ENCODE results near the gene GJC3.
"Not testable (repeated sequence)": the region's sequence is repeated elsewhere in the genome, so short reads cannot be mapped to it uniquely, and the experiment has no call there.

The GJC3 gene, protein sequence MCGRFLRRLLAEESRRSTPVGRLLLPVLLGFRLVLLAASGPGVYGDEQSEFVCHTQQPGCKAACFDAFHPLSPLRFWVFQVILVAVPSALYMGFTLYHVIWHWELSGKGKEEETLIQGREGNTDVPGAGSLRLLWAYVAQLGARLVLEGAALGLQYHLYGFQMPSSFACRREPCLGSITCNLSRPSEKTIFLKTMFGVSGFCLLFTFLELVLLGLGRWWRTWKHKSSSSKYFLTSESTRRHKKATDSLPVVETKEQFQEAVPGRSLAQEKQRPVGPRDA

DNA sequence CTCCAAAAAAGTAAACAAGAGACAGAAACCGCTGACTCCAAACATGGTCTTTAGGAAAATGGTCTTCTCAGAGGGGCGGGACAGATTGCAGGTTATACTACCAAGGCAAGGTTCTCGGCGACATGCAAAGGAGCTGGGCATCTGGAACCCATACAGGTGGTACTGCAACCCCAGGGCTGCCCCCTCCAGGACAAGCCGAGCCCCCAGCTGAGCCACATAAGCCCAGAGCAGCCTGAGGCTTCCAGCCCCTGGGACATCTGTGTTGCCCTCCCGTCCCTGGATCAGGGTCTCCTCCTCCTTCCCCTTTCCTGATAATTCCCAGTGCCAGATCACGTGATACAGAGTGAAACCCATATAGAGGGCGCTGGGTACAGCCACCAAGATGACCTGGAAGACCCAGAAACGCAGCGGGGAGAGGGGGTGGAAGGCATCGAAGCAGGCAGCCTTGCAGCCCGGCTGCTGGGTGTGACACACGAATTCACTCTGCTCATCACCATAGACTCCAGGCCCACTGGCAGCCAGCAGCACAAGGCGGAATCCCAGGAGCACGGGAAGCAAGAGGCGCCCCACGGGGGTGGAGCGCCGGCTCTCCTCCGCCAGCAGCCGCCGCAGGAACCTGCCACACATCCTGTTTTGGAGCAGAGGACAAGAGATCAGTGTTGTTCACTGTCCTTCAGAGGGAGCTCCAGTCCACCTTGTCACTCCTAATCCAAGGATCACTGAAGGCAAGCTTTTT is at the start of gene GJC3:
Gene GJC3, minus strand, starts transcription at position 627 of the 736 bp plus-strand sequence. Its CDS starts 0 bp downstream, at position 627.
- DNase-seq = peak; percentile 79

DNA sequence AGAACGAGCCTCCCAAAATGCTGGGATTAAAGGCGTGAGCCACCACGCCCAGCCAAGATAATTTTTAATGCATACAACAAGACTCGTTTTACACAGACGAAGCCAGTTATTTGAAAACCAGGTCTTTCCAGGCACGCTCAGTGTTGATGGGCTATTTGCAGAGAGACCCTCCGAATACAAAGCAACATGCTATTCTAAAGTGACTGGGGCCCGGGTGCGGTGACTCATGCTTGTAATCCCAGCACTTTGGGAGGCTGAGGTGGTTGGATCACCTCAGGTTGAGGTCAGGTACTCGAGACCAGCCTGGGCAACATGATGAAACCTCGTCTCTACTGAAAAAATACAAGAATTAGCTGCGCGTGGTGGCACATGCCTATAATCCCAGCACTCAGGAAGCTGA is 47.2 kb upstream of the GJC3 start:
- DNase-seq = no peak

DNA sequence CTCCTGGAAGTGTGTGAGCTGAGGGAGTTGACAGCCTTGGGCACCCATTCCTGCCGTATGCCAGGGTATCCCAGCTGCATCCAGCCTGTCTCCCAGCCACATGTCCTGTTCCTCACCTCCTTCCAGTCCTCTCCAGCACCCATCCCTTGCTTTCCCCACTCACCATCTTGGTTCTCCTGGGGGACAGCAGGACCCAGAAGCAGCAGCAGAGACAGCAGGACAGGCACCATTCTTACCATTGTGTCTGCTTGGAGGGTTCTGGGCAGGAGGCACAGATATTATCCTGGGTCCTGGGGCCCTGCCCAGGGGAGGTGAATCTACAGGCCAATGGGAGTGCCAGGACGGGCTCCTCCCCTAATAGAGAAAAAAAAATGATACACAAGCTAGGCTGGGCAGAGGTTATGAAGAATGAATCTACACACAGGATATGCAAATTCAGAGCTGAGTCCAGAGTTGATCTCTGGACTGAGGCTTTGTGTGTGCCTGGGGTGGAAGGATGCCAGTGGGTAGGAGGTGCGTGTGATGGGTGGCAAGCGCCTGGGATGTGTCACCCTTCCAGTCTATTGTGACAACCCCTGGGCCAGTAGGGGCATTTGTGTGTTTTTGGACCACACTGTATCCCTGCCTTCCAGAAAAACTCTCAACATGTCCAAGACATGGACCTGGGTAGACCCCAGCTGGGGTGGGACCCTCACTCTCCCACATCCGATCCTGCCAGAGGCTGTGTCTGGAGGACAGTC is 46.5 kb upstream of the GJC3 start, which contains the start of gene AZGP1:
Gene AZGP1, minus strand, starts transcription at position 250 of the 740 bp plus-strand sequence. Its CDS starts 11 bp downstream, at position 239.
- DNase-seq = no peak

DNA sequence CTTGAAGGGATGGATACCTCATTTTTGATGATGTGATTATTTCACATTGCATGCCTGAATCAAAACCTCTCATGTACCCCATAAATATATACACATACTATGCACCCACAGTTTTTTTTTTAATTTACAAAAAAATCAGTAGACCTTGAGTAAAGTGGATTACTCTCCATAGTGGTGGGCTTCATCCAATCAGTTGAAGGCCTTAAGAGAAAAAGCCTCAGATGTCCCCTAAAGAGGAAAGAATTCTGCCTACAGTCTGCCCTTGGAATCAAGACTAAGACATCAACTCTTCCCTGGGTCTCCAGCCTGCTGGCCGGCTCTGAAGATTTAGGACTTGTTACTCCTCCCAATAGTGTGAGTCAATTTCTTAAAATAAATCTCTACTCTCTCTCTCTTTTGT is 45.3 kb upstream of the GJC3 start:
- DNase-seq = no peak

DNA sequence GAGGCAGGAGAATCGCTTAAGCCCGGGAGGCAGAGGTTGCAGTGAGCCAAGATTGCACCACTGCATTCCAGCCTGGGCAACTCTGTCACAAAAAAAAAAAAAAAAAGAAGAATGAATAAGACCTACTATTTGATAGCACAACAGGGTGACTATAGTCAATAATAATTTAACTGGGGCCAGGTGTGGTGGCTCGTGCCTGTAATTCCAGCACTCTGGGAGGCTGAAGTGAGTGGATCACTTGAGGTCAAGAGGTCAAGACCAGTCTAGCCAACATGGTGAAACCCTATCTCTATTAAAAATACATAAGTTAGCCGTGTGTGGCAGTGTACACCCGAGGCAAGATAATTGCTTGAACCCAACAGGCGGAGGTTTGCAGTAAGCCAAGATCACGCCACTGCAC is 44.4 kb upstream of the GJC3 start:
- not testable (repeated sequence) for DNase-seq

DNA sequence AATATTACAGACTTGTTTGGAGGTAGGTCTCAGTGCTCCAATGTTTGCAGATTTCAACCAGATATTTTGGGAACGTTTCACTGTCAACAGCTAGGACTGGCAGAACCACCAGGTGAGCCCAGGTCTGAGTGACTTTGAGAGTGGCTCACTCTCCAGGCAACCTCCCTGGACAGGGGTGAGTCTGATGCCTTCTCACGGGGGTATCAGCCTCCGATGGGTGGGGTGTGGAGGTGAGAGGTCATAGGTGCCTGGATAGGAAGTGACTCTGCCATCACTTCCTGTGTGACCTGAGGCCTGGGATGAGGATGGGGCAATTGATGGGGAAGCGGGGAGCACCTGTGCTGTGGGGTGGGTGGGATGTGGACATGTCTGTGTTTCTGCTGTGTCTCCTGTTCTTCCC is 41.8 kb upstream of the GJC3 start:
- no peak for DNase-seq

DNA sequence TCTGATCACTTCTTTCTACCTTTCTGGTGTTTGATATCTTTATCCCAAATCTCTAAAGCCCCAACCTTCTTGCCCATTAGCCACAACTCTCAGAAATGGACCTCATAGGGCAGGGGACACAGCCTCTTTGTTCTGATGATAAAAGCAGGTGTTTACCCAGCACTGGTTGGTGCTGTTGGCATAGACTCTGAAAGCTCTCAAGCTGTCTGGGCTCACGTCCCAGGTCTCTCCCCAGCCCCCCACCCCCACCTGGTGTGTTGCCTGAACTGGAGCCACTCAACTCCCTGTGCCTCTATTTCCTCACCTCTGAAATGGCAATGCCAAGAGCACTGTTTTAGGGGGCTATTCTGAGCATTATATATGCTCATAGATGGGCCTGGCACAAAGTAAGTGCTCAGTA is 40.4 kb upstream of the GJC3 start:
- DNase-seq = not testable (repeated sequence)

DNA sequence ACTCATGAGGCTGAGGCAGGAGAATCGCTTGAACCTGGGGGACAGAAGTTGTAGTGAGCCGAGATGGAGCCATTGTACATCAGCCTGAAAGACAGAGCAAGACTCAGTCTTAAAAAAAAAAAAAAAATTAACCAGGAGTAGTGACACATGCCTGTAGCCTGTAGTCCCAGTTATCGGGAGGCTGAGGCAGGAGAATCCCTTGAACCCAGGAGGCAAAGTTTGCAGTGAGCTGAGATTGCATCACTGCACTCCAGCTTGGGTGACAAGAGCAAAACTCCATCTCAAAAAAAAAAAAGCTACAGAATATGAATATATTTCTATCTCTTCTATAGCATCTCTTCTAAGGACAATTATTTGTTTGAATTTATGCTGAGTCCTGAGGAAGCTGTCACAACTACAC is 39.9 kb upstream of the GJC3 start:
- no peak for DNase-seq

DNA sequence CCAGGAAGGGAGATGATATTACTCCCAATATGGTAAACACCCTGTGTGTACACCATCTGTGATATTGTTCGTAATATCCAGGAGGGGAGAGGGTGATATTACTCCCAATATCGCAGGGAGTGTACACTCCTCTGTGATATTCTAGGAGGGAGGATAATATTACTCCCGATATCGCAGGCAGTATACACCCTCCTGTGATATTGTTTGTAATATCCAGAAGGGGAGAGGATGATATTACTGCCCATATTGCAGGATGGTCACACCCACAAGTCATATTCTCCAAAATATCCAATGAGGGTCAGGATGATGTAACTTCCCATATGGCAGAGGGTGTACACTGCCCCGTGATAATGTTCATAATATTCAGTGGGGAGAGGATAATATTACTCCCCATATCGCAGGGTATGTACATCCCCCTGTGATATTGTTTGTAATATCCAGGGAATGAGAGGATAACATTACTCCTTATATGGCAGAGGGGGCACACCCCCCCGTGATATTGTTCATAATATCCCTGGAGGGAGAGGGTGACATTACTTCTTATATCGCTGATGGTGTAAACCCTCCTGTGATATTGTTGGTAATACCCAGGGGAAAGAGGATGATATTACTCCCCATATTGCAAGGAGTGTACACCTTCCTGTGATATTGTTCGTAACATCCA is 29.3 kb upstream of the GJC3 start:
- no peak for DNase-seq

DNA sequence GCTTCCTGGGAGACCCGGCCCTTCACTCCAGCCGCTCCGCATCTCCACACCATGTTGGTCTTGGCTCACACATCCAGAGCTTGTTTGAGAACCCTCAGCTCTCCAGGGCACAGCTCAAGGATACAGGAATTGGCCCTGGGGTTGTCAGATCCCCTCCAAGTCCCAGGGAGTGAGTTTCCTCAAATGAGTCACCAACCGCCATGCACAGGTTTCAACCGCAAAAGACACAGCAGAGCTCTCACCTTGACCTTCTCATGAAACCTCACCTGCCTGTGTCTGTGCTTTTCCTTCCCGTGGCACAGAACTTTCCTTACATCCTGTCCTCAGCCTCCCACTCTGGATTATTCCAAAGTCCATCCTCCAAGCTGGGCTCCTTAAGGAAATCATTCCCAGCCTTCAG is 25.8 kb upstream of the GJC3 start:
- DNase-seq = no peak

DNA sequence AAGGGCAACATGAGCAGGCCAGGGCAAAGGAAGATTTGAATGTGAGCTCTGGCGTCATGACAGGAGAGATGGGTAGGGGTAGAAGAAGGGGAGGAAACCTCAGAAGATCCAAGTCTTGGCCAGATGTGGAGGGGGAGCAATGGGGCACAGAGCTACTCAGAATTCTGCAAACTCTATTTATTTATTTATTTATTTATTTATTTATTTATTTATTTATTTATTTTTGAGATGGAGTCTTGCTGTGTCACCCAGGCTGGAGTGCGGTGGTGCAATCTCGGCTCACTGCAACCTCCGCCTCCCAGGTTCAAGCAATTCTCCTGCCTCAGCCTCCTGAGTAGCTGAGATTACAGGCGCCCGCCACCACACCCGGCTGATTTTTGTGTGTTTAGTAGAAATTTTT is 25.2 kb upstream of the GJC3 start:
- DNase-seq = not testable (repeated sequence)

DNA sequence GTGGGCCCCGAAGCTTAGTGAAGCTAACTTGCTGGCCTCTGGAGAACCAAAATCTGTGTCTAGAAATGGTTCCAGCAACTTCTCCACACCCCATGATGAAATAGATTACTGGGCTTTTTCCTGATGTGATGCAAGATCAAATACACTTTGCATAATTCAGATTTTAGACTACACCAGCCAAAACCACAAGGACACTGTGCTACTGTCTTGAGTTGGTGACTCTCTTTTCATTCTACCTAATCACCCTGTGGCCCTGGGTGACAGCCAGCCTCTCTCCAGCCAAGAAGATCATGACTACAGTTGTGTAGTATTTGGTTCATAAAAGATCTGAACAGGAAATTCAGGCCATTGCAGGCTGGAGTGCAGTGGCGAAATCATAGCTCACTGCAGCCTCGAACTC is 24.2 kb upstream of the GJC3 start:
- DNase-seq = no peak

DNA sequence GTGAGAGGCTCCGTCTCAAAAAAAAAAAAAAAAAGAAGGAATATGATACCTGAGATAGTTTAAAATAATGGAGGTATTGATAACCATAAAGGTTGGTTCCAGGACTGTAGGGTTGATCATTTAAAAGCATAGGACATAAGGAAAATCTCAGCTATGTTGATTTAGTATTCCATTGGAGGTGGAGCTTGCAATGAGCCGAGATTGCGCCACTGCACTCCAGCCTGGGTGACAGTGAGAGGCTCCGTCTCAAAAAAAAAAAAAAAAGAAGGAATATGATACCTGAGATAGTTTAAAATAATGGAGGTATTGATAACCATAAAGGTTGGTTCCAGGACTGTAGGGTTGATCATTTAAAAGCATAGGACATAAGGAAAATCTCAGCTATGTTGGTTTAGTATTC is 23.2 kb upstream of the GJC3 start:
- not testable (repeated sequence) for DNase-seq

DNA sequence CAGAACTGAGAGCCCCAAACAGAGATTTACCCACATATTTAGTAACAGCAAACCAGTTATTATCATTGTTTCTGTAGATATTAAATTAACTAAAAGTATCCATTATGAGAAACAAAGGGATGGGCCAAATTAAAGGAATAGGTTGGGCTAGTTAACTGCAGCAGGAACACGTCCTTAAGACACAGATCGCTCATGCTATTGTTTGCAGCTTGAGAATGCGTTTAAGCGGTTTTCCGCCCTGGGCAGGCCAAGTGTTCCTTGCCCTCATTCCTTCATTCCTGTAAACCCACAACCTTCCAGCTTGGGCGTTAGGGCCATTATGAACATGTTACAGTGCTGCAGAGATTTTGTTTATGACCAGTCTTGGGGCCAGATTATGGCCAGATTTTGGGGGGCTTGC is 21.4 kb upstream of the GJC3 start:
- DNase-seq = not testable (repeated sequence)

DNA sequence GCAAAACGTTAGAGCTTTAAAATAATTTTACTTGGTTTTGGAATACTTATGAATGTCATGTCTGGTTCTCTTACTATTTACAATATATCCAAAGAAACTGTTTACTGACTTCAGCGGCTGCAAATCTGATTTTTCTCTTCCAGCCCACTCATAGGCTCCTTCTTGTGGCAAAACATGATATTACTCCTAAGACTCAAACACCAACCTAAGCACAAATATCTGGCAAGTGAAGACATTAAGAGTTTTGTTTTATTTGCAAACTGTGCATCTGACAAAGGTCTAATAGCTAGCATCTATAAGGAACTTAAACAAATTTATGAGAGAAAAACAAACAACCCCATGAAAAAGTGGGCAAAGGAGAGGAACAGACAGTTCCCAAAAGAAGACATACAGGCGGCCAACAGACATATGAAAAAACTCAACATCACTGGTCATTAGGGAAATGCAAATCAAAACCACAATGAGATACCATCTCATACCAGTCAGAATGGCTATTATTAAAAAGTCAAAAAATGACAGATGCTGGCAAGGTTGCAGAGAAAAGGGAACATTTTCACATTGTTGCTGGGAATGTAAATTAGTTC is 20.3 kb upstream of the GJC3 start:
- DNase-seq = no peak

DNA sequence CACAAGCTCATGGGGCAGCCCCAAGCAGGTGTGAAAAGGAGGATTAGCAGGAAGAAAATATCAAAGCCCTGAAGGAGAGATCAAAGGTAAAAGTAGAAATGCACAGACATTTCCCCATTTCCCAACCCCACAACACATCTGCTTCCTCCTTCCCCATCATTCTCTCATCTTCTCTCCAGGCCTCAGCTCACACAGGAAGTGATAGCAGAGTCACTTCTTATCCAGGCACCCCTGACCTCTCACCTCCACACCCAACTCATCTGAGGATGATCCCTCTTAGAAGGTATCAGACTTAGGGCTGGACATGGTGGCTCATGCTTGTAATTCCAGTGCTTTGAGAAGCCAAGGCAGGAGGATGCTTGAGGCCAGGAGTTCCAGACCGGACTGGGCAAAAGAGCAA is 18.2 kb upstream of the GJC3 start:
- no peak for DNase-seq

DNA sequence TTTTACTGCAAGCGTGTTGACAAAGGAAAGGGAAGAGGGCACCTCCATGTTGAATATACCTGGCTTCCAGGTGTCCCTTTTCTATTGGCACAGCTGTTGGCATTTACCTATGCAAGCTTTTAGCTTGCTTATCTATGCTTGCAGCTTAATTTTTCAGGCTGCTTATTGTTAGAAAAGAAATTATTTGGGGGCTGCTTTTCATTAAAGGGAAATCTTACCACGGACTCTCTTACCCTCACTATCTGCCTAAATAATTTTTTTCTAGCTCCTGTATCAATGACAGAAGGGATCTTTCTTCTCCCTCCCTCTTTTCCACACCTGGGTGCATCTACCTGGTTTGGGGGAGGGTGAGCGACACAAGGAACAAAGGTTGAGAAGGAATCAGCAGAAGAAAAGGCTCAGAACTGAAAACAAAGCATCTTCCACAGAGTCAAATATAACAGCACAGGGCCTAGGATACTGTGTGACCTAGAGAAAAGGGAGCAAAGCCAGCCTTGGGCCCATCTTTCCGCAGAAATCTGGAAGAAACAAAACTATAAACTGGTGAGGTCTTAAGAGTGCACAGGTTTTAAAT is 15.2 kb upstream of the GJC3 start:
- no peak for DNase-seq

DNA sequence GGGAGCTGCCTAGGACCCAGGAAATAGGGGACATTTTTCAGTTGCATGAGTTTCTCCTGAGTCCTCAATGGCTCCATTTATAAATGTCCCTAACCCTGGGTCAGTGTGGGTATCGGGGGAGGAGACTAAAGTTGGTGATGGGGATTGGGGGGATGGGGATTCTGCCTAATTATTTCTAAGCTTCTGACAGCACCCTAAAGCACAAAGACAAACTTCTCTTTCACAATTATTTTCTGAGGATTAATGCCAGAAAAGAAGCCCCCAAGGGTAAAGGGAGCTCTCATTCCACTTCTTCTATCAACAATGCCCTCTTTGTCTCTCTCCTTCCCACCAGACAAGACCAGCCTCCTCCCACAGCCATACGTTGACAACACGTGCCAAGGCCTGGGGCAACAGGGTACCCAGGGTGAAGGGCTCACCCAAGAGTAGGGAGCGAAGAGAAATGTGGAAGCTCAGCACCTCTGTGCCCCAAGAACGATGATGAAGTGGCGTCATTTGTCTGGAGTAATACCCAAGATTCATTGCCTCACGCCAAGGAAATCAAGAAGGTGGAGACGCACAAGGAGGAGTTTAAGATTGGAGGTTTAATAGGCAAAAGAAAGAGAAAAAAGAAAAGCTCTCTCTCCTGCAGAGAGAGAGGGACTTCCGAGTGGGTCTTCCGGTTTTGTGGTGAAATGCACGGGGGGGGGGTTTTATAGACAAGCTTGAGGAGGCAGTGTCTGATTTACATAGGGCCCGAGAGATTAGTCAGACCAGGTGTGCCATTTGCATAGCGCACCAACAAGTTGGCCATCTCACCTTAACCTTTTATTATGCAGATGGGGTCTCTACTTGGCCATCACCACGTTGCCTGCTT is 14.4 kb upstream of the GJC3 start:
- peak; percentile 48 for DNase-seq

DNA sequence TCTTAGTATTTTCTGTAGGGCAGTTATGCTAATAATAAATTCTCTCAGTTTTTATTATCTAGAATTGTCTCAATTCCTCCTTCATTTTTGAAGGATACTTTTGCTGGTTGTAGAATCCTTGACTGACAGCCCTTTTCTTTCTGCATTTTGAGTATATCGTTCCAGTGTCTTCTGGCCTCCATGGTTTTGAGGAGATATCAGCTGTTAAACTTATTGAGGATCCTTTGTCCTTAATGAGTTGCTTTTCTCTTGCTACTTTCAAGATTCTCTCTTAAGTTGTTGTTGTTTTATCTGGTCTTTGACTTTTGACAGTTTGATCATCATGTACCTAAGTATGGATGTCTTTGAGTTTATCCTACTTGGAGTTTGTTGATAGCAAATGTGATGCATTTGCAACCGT is 8.9 kb upstream of the GJC3 start:
- DNase-seq = no peak

DNA sequence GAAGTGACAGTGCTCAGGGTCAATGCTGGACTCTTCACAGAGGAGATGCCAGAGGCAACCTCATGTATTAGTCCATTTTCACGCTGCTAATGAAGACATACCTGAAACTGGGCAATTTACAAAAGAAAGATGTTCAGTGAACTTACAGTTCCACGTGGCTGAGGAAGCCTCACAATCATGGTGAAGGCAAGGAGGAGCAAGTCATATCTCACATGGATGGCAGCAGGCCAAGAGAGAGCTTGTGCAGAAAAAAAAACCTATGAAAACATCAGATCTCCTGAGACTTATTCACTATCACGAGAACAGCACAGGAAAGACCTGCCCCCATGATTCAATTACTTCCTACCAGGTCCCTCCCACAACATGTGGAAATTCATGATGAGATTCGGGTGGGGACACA is 5.6 kb upstream of the GJC3 start:
- not testable (repeated sequence) for DNase-seq

DNA sequence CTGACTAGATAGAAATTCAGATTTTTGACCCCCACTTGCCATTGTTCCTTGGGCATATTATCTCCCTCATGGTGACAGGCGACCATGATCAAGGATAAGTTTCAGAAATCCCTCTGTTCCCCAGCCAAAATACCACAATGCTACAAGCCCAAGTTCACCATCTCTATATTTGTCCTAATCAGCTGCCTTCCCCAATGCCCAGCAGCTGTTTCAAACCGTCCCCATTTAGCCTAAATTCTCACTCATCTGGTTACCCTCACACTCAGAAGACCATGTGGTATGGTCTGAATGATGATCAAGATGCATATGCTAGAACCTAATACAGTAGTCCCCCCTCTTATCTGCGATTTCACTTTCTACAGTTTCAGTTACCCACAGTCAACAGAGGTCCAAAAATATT is 956 bp upstream of the GJC3 start:
- DNase-seq = no peak

DNA sequence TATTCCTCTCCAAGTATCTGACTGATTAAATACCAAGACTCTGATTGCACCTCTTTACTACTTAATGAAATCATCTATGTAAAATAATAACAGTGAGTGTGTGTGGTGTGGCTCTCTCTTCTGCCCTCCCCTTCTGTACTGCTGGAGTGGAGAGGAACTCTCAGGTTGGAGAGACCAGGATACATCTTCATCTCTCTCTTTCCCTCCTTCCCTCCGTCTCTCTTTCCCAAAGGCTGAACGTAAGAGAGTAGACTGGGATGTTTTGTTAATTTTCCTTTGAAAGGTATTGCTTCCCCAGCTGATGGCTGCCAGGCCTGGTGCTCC is 272 bp upstream of the GJC3 start:
- no peak for DNase-seq

All from DMS153 (cell line).